Caki2 (cell line): Measurements from ENCODE around the gene NUP214. TPM values are rescaled to one million over a fixed set of nuclear protein-coding genes. Genes with fewer than 3 reads are reported as not detected.
"Not testable (repeated sequence)": the region's sequence is repeated elsewhere in the genome, so short reads cannot be mapped to it uniquely, and the experiment has no call there.

Experiments
- DNase-seq: peaks from one replicate; pipeline ENCODE4 v3.0.0-alpha.2; 2015; ENCODE audit warnings: low read depth
- in situ Hi-C: cut with HindIII; loops from 2 replicates; pipeline ENCODE4 v1.10.0; 2016; ENCODE audit warnings: low sequenced_read_pairs, low pct_unique_long_range_greater_than_20kb, mixed read lengths
- total RNA-seq: library from RNA; depleted of rRNA; stranded (reverse); fragments of >200 nt; shearing (Covaris generic); gene quantifications from 2 replicates; pipeline ENCODE4 v1.2.3, GENCODE V29; 2014; ENCODE audit warnings: low replicate concordance

The NUP214 gene
- total RNA-seq, 1 experiment from 2014 or later, result 5.2 TPM

- in situ Hi-C loops, result no loop called here
Observed at GRCh38 chr9:131111854-131112311, 13.5 kb upstream of the NUP214 start.

GRCh38 chr9:131112374-131113154 is 12.8 kb upstream of the NUP214 start:
- DNase-seq, result no peak
- in situ Hi-C loops, result no loop called here

More at GRCh38 chr9:131111854-131112311, 13.5 kb upstream of the NUP214 start:
- DNase-seq, result no peak

- in situ Hi-C loops, result no loop called here
- no peak for DNase-seq
Observed at GRCh38 chr9:131113655-131114054, 11.7 kb upstream of the NUP214 start.

- in situ Hi-C loops, result no loop called here
Observed at GRCh38 chr9:131114084-131114535, 11.3 kb upstream of the NUP214 start.

GRCh38 chr9:131115360-131115742 is 10.0 kb upstream of the NUP214 start:
- in situ Hi-C loops, DNase-seq: not testable (repeated sequence)

More at GRCh38 chr9:131114084-131114535, 11.3 kb upstream of the NUP214 start:
- no peak for DNase-seq

- in situ Hi-C loops, result no loop called here
- DNase-seq, result no peak
Observed at GRCh38 chr9:131116281-131117120, 8.9 kb upstream of the NUP214 start.

- in situ Hi-C loops, result no loop called here
- no peak for DNase-seq
Observed at GRCh38 chr9:131117121-131117761, 8.1 kb upstream of the NUP214 start.

- in situ Hi-C loops, result no loop called here
- no peak for DNase-seq
Observed at GRCh38 chr9:131117762-131118145, 7.6 kb upstream of the NUP214 start.

GRCh38 chr9:131119600-131119999 is 5.8 kb upstream of the NUP214 start:
- in situ Hi-C loops, result no loop called here
- no peak for DNase-seq

GRCh38 chr9:131120620-131121228 is 4.7 kb upstream of the NUP214 start:
- in situ Hi-C loops, result no loop called here
- no peak for DNase-seq

- in situ Hi-C loops, result no loop called here
Observed at GRCh38 chr9:131121346-131121745, 4.0 kb upstream of the NUP214 start.

GRCh38 chr9:131122158-131122557 is 3.2 kb upstream of the NUP214 start:
- peak; percentile 14 for DNase-seq
- in situ Hi-C loops, result no loop called here

More at GRCh38 chr9:131121346-131121745, 4.0 kb upstream of the NUP214 start:
- no peak for DNase-seq

- DNase-seq, result no peak
- in situ Hi-C loops, result no loop called here
Observed at GRCh38 chr9:131125038-131125287, 423 bp upstream of the NUP214 start.

GRCh38 chr9:131126059-131126426 is 657 bp downstream of the NUP214 start:
- in situ Hi-C loops, result no loop called here
- no peak for DNase-seq

- in situ Hi-C loops, result no loop called here
- no peak for DNase-seq
Observed at GRCh38 chr9:131129183-131129582, 3.8 kb downstream of the NUP214 start.

GRCh38 chr9:131138676-131139075 is 13.3 kb downstream of the NUP214 start:
- in situ Hi-C loops, result no loop called here
- DNase-seq, result no peak

- no peak for DNase-seq
- in situ Hi-C loops, result no loop called here
Observed at GRCh38 chr9:131140112-131140511, 14.7 kb downstream of the NUP214 start.

- in situ Hi-C loops, result no loop called here
- DNase-seq, result no peak
Observed at GRCh38 chr9:131140550-131140949, 15.2 kb downstream of the NUP214 start.

- no peak for DNase-seq
- in situ Hi-C loops, result no loop called here
Observed at GRCh38 chr9:131142160-131142559, 16.8 kb downstream of the NUP214 start.
